Caco-2 (cell line): ENCODE results near the gene TENM3. TPM values are rescaled to one million over a fixed set of nuclear protein-coding genes. Genes with fewer than 3 reads are reported as not detected.

ENCODE experiments used
- BruUV-seq: library from RNA; stranded (reverse); fragments of 400-500 nt; replicated peaks from 2 replicates; lab custom pipeline; 2021; lab: Mats Ljungman, UMichigan
- CTCF ChIA-PET: fragments of 300-600 bp; sonication (Branson Sonifier 250); formaldehyde crosslinking; loops from one replicate; lab custom pipeline; 2022; ENCODE audit warnings: antibody characterized with exemption; lab: Charles Lee
- POLR2A ChIA-PET: fragments of 300-600 bp; sonication (Branson Sonifier 250); formaldehyde crosslinking; loops from one replicate; lab custom pipeline; 2022; ENCODE audit warnings: antibody characterized with exemption; lab: Charles Lee
- DNase-seq, 2 experiments: peaks; one replicate each; pipeline versions ENCODE4 v3.0.0 to v3.0.0-alpha.2; 2020 to 2022
- H3K27me3 ChIP-seq: replicated peaks from 2 replicates; pipeline ENCODE4 v1.6.0; 2011; ENCODE audit warnings: low read length; ENCODE audit not compliant: control insufficient read depth, insufficient read depth
- H3K36me3 ChIP-seq: 2 replicates; pipeline ENCODE4 v1.5.1; 2011; ENCODE audit warnings: low read length; ENCODE audit not compliant: control insufficient read depth, insufficient read depth
- H3K4me1 ChIP-seq: fragments of 250-450 bp; sonication (Bioruptor Pico); 2 replicates; pipeline ENCODE4 v1.5.1; 2020; ENCODE audit warnings: mild to moderate bottlenecking
- H3K4me3 ChIP-seq: 2 replicates; pipeline ENCODE4 v1.5.1; 2011; ENCODE audit warnings: low read depth, mild to moderate bottlenecking, control low read depth, low read length
- H3K9me3 ChIP-seq: fragments of 250-450 bp; sonication (Bioruptor Pico); 2 replicates; pipeline ENCODE4 v1.5.1; 2020; ENCODE audit warnings: mild to moderate bottlenecking, moderate library complexity
- H3K27ac Mint-ChIP-seq: one replicate; pipeline ENCODE4 v1.8.0; 2022; ENCODE audit warnings: mixed read lengths; ENCODE audit not compliant: unreplicated experiment
- H3K27me3 Mint-ChIP-seq: one replicate; pipeline ENCODE4 v1.8.0; 2022; ENCODE audit warnings: mixed read lengths; ENCODE audit not compliant: insufficient read depth, unreplicated experiment
- H3K36me3 Mint-ChIP-seq: one replicate; pipeline ENCODE4 v1.8.0; 2022; ENCODE audit warnings: mild to moderate bottlenecking, mixed read lengths; ENCODE audit not compliant: insufficient read depth, unreplicated experiment
- H3K4me1 Mint-ChIP-seq: one replicate; pipeline ENCODE4 v1.8.0; 2022; ENCODE audit warnings: low read depth, mixed read lengths; ENCODE audit not compliant: unreplicated experiment
- H3K4me3 Mint-ChIP-seq: one replicate; pipeline ENCODE4 v1.8.0; 2022; ENCODE audit warnings: mild to moderate bottlenecking, moderate library complexity, mixed read lengths; ENCODE audit not compliant: unreplicated experiment
- H3K9me3 Mint-ChIP-seq: one replicate; pipeline ENCODE4 v1.8.0; 2022; ENCODE audit warnings: mixed read lengths; ENCODE audit not compliant: unreplicated experiment
- CTCF ChIP-seq, 2 experiments: fragments of 200-600 bp in 1 of 2; IDR thresholded peaks; 1 replicate in 1 of 2; 2 replicates in 1 of 2; pipeline versions ENCODE4 v1.5.1 to v1.8.0; 2011 to 2022; ENCODE audit warnings: antibody characterized with exemption in 1 of 2, control low read depth in 1 of 2, inconsistent platforms in 1 of 2, low read depth in 1 of 2, low read length in 1 of 2, mild to moderate bottlenecking in 1 of 2, moderate library complexity in 1 of 2; ENCODE audit not compliant: insufficient read depth in 1 of 2, severe bottlenecking in 1 of 2, unreplicated experiment in 1 of 2
- intact Hi-C: fragments of 100-400 bp; cut with micrococcal nuclease; formaldehyde crosslinking; loops from one replicate; pipeline ENCODE4 v1.10.0; 2022; ENCODE audit not compliant: unreplicated experiment
- total RNA-seq: library from RNA; stranded (reverse); gene quantifications from 2 replicates; pipeline ENCODE4 v1.2.3, GENCODE V29; 2022

Gene TENM3
- total RNA-seq, 1 experiment from 2014 or later, result 94.7 TPM

- Mint-ChIP-seq H3K9me3 (no peaks in the 10 kb centered on the region), H3K27ac (no peak overlapping the region), H3K36me3 (peaks cover 17% of the 10 kb centered on the region), H3K4me3 (no peak overlapping the region), H3K27me3 (no peaks in the 10 kb centered on the region), H3K4me1 (no peaks in the 10 kb centered on the region)
- no peak for DNase-seq
- CTCF ChIA-PET, result no interaction called here
- no peaks in the 10 kb centered on the region for H3K9me3 ChIP-seq
- H3K36me3 ChIP-seq, result no peaks in the 10 kb centered on the region; the same call in 1 of the 2 replicates
- intact Hi-C loops, result no loop called here
- H3K27me3 ChIP-seq, result no peaks in the 10 kb centered on the region
- no peaks in the 10 kb centered on the region for H3K4me1 ChIP-seq
- no peak for TF ChIP-seq CTCF (IDR thresholded peaks at IDR 0.05; ENCODE audit: insufficient read depth in 1 of 2, low read depth in 1 of 2, low read length in 1 of 2, severe bottlenecking in 1 of 2, unreplicated experiment in 1 of 2)
- POLR2A ChIA-PET, result no interaction called here
- BruUV-seq, result no TSS peak
- H3K4me3 ChIP-seq, result no peak overlapping the region
Measured at GRCh38 chr4:182391111-182391684, 148.0 kb downstream of the TENM3 start.

GRCh38 chr4:182394181-182394580 lies 151.0 kb downstream of the TENM3 start:
- TF ChIP-seq CTCF (IDR thresholded peaks at IDR 0.05; ENCODE audit: insufficient read depth in 1 of 2, low read depth in 1 of 2, low read length in 1 of 2, severe bottlenecking in 1 of 2, unreplicated experiment in 1 of 2), result no peak
- DNase-seq, result no peak
- BruUV-seq, result no TSS peak
- intact Hi-C loops, result no loop called here
- no peaks in the 10 kb centered on the region for H3K9me3 ChIP-seq
- no peaks in the 10 kb centered on the region for H3K4me1 ChIP-seq
- H3K9me3 Mint-ChIP-seq, result no peaks in the 10 kb centered on the region
- H3K4me3 Mint-ChIP-seq, result no peak overlapping the region
- H3K27me3 Mint-ChIP-seq, result no peaks in the 10 kb centered on the region
- no peaks in the 10 kb centered on the region; the same call in 1 of the 2 replicates for H3K36me3 ChIP-seq
- ChIA-PET CTCF (no interaction called here), POLR2A (no interaction called here)
- no peak overlapping the region for H3K4me3 ChIP-seq
- no peaks in the 10 kb centered on the region for H3K4me1 Mint-ChIP-seq
- peaks cover 6% of the 10 kb centered on the region for H3K36me3 Mint-ChIP-seq
- H3K27me3 ChIP-seq, result no peaks in the 10 kb centered on the region
- no peak overlapping the region for H3K27ac Mint-ChIP-seq

GRCh38 chr4:182400081-182400480 lies 156.9 kb downstream of the TENM3 start:
- no peaks in the 10 kb centered on the region for H3K9me3 ChIP-seq
- no TSS peak for BruUV-seq
- H3K4me3 ChIP-seq, result no peak overlapping the region
- Mint-ChIP-seq H3K36me3 (no peaks in the 10 kb centered on the region), H3K4me3 (no peak overlapping the region), H3K4me1 (no peaks in the 10 kb centered on the region), H3K27me3 (no peaks in the 10 kb centered on the region), H3K9me3 (no peaks in the 10 kb centered on the region), H3K27ac (no peak overlapping the region)
- no peaks in the 10 kb centered on the region for H3K27me3 ChIP-seq
- no peak for TF ChIP-seq CTCF (IDR thresholded peaks at IDR 0.05; ENCODE audit: insufficient read depth in 1 of 2, low read depth in 1 of 2, low read length in 1 of 2, severe bottlenecking in 1 of 2, unreplicated experiment in 1 of 2)
- H3K4me1 ChIP-seq, result no peaks in the 10 kb centered on the region
- no peaks in the 10 kb centered on the region for H3K36me3 ChIP-seq
- POLR2A ChIA-PET, result no interaction called here
- intact Hi-C loops, result no loop called here
- CTCF ChIA-PET, result no interaction called here
- no peak for DNase-seq
